ENCODE measurements around the gene NACA2. TPM values are rescaled to one million over a fixed set of nuclear protein-coding genes. Genes with fewer than 3 reads are reported as not detected.
A peak's percentile ranks its signal among the peaks of the same experiment; 100 is the strongest.

NACA2 gene
- total and polyA plus RNA-seq, 2 of the 8 experiments (the other 6 are each of a cell fraction or from before 2014, with no cell fraction given), result not detected

DNA sequence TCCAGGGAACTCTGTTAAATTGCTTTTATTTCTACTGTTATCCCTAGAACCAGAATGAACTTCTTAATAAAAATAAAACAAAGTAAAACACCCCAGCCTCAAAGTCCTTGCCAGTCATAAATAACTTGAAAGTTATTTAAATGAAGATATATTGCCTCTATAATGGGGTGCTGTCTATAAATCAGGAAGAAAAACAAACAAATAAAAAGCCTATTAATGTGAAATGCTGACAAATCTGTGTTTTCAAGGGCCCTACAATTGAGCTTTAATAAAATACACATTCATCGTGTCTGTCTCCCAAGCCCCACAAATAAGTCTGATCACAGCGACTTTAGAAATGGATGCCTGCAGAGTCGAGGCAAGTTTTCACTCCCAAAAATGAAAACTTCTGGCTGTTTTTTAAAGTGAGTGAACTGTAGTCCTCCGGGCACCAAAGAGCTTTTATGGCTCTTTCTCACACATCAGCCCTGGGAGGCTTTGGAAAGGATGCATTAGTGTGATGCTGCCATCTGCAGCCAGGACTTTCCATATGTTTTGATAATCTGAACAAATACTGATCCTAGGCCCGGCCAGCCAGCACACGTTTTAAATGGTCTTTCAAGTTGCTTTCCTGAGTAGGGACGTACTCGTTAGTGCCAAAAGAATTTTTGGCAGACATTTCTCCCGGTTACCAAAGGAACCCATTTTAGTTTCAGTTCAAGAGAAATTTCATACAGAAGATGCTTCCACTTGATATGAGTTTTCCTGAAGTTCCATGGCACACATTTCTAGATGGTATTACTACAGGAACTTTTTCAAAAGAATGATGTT is 16.3 kb downstream of the NACA2 start:
- Histone ChIP-seq H3K9me3 (ENCODE audit: insufficient read depth in 2 of 2, low read depth in 1 of 2, low read length in 1 of 2) (peaks cover 10 to 11% of the 10 kb centered on the region in 2 experiments; a peak in 2 of 4 replicates), H3K4me2 (ENCODE audit: insufficient read depth in 1 of 2, low read depth in 2 of 2, low read length in 2 of 2) (no peak overlapping the region), H2BK120ac (replicated peaks; ENCODE audit: low read depth, low read length) (no peak overlapping the region), H3K56ac (replicated peaks; ENCODE audit: insufficient read length, low read depth, low read length) (no peak overlapping the region), H2AFZ (ENCODE audit: low read length) (0 out of 2 replicates have a peak overlapping the region, but pooled peaks have one; percentile 11), H4K8ac (ENCODE audit: extremely low read depth, insufficient read depth, low read length) (no peak overlapping the region), H2BK15ac (ENCODE audit: low read length) (no peak overlapping the region), H3K23me2 (ENCODE audit: low read depth, low read length) (no peaks in the 10 kb centered on the region), H3K9ac (replicated peaks in 1 of 4; ENCODE audit: extremely low read depth in 1 of 4, low read depth in 3 of 4, low read length in 3 of 4) (no peak overlapping the region), H3K23ac (ENCODE audit: insufficient read length) (no peak overlapping the region), H4K20me1 (replicated peaks in 1 of 2; ENCODE audit: control insufficient read depth in 1 of 2, insufficient read depth in 2 of 2, low read length in 2 of 2) (no peaks in the 10 kb centered on the region), H3K36me3 (ENCODE audit: control insufficient read depth in 2 of 4, insufficient read depth in 4 of 4, low read length in 3 of 4) (no peaks in the 10 kb centered on the region), H3K4me3 (ENCODE audit: extremely low read depth in 1 of 4, insufficient read depth in 2 of 4, low read depth in 3 of 4, low read length in 4 of 4) (no peak overlapping the region), H3K14ac (ENCODE audit: insufficient read length) (no peak overlapping the region), H3K79me2 (ENCODE audit: control insufficient read depth in 1 of 2, insufficient read depth in 2 of 2, low read length in 2 of 2) (no peaks in the 10 kb centered on the region), H2BK20ac (ENCODE audit: low read length) (no peak overlapping the region), H2AK5ac (ENCODE audit: low read depth, low read length) (no peak overlapping the region), H4K5ac (ENCODE audit: insufficient read length, low read depth, low read length) (no peak overlapping the region), H3K27me3 (replicated peaks in 1 of 4; ENCODE audit: control insufficient read depth in 3 of 4, extremely low read depth in 1 of 4, insufficient read depth in 3 of 4, low read length in 3 of 4) (no peaks in the 10 kb centered on the region), H3K79me1 (ENCODE audit: low read depth, low read length) (no peaks in the 10 kb centered on the region), H3K4ac (replicated peaks; ENCODE audit: insufficient read length, low read depth, low read length) (no peak overlapping the region), H4K91ac (replicated peaks; ENCODE audit: insufficient read length, low read length) (no peak overlapping the region), H2BK5ac (ENCODE audit: low read depth, low read length) (no peak overlapping the region), H3K4me1 (replicated peaks in 1 of 4; ENCODE audit: control insufficient read depth in 3 of 4, insufficient read depth in 4 of 4, low read length in 3 of 4) (no peaks in the 10 kb centered on the region), H3K18ac (ENCODE audit: extremely low read depth, low read length) (no peak overlapping the region), H2BK12ac (ENCODE audit: low read depth, low read length) (no peak overlapping the region), H3K27ac (ENCODE audit: low read depth, low read length) (no peak overlapping the region)
- WGBS, 2 experiments (ENCODE audit: extremely low coverage in 1 of 2, insufficient coverage in 1 of 2, insufficient read length in 1 of 2, insufficient replicate concordance in 2 of 2, low coverage in 1 of 2, low lambda C conversion rate in 2 of 2, missing lambda C conversion rate in 1 of 2), result 69% methylated on average over 9 of the region's 9 CpGs; no CpG with 5 or more reads in 1 of the 2 experiments
- DNase-seq (ENCODE audit: low read depth in 1 of 2, low spot score in 2 of 2) (no peak), FAIRE-seq (no peak)
- CTCF ChIA-PET (ENCODE audit: partially characterized antibody), result interaction anchor here (0.6 to 3.3 kb wide), 24 partner anchors 9 to 165 kb away, joined by 3 to 13 read pairs (median 4); no protein-coding TSS in a partner anchor
- POLR2A ChIA-PET (ENCODE audit: partially characterized antibody), result no interaction called here
- TF ChIP-seq JUND (IDR thresholded peaks at IDR 0.05; ENCODE audit: low read length), result no peak
- TF ChIP-seq GTF2F1 (IDR thresholded peaks at IDR 0.05; ENCODE audit: borderline replicate concordance, low read depth, low read length), result no peak
- no peak for TF ChIP-seq EZH2 (IDR thresholded peaks at IDR 0.05; ENCODE audit: low read depth, low read length, severe bottlenecking)
- TF ChIP-seq SP2 (IDR thresholded peaks at IDR 0.05; ENCODE audit: low read length), result no peak
- no peak for TF ChIP-seq CEBPB (IDR thresholded peaks at IDR 0.05; ENCODE audit: low read depth, low read length)
- no peak for TF ChIP-seq POLR2A (IDR thresholded peaks at IDR 0.05; ENCODE audit: control extremely low read depth in 1 of 2, low read depth in 2 of 2, low read length in 2 of 2)
- TF ChIP-seq EGR1 (IDR thresholded peaks at IDR 0.05; ENCODE audit: borderline replicate concordance, low read depth, low read length), result no peak
- TF ChIP-seq, protein P1, sequence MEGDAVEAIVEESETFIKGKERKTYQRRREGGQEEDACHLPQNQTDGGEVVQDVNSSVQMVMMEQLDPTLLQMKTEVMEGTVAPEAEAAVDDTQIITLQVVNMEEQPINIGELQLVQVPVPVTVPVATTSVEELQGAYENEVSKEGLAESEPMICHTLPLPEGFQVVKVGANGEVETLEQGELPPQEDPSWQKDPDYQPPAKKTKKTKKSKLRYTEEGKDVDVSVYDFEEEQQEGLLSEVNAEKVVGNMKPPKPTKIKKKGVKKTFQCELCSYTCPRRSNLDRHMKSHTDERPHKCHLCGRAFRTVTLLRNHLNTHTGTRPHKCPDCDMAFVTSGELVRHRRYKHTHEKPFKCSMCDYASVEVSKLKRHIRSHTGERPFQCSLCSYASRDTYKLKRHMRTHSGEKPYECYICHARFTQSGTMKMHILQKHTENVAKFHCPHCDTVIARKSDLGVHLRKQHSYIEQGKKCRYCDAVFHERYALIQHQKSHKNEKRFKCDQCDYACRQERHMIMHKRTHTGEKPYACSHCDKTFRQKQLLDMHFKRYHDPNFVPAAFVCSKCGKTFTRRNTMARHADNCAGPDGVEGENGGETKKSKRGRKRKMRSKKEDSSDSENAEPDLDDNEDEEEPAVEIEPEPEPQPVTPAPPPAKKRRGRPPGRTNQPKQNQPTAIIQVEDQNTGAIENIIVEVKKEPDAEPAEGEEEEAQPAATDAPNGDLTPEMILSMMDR (IDR thresholded peaks at IDR 0.05; ENCODE audit: control extremely low read depth in 1 of 3, insufficient read depth in 1 of 3, low read depth in 1 of 3, low read length in 3 of 3), result peak in 2 of 3 experiments; percentile 35 to 52; a peak in 3 of 4 replicates
- peak; percentile 73 to 77 for TF ChIP-seq RAD21 (IDR thresholded peaks at IDR 0.05 in 1 of 2, conservative IDR thresholded peaks at IDR 0.05 in 1 of 2; ENCODE audit: low read depth in 2 of 2, low read length in 2 of 2)
- no peak for TF ChIP-seq TAF1 (IDR thresholded peaks at IDR 0.05; ENCODE audit: low read depth, low read length)
